Measurements from ENCODE around the gene SPON1.

Gene SPON1

GRCh38 chr11:14259878-14260277, 297.4 kb downstream of the SPON1 start:
- H3K4me3 ChIP-seq (ENCODE audit: low read length) = no peak overlapping the region
- no peak for DNase-seq (ENCODE audit: low read depth)
- TF ChIP-seq CTCF (IDR thresholded peaks at IDR 0.05; ENCODE audit: insufficient read depth, low read depth, low read length, missing control alignments) = no peak

- DNase-seq (ENCODE audit: low read depth) = no peak
Measured at GRCh38 chr11:14261066-14261465, 298.5 kb downstream of the SPON1 start.

GRCh38 chr11:14262271-14262846, 299.8 kb downstream of the SPON1 start:
- no peak for TF ChIP-seq CTCF (IDR thresholded peaks at IDR 0.05; ENCODE audit: insufficient read depth, low read depth, low read length, missing control alignments)
- DNase-seq (ENCODE audit: low read depth) = no peak
- H3K4me3 ChIP-seq (ENCODE audit: low read length) = no peak overlapping the region

More at GRCh38 chr11:14261066-14261465, 298.5 kb downstream of the SPON1 start:
- H3K4me3 ChIP-seq (ENCODE audit: low read length) = no peak overlapping the region
- no peak for TF ChIP-seq CTCF (IDR thresholded peaks at IDR 0.05; ENCODE audit: insufficient read depth, low read depth, low read length, missing control alignments)

GRCh38 chr11:14264966-14265365, 302.4 kb downstream of the SPON1 start:
- DNase-seq (ENCODE audit: low read depth) = no peak
- H3K4me3 ChIP-seq (ENCODE audit: low read length) = no peak overlapping the region
- no peak for TF ChIP-seq CTCF (IDR thresholded peaks at IDR 0.05; ENCODE audit: insufficient read depth, low read depth, low read length, missing control alignments)

GRCh38 chr11:14266622-14267021, 304.1 kb downstream of the SPON1 start:
- TF ChIP-seq CTCF (IDR thresholded peaks at IDR 0.05; ENCODE audit: insufficient read depth, low read depth, low read length, missing control alignments) = no peak
- no peak for DNase-seq (ENCODE audit: low read depth)
- H3K4me3 ChIP-seq (ENCODE audit: low read length) = no peak overlapping the region

- DNase-seq (ENCODE audit: low read depth) = no peak
- no peak for TF ChIP-seq CTCF (IDR thresholded peaks at IDR 0.05; ENCODE audit: insufficient read depth, low read depth, low read length, missing control alignments)
- H3K4me3 ChIP-seq (ENCODE audit: low read length) = no peak overlapping the region
Measured at GRCh38 chr11:14267861-14268635, 305.5 kb downstream of the SPON1 start.

All from epithelial cell of esophagus (primary cell).